Hepatocyte (in vitro differentiated cells): Measurements from ENCODE around the gene KCNJ3.

ENCODE experiments used
- EZH2phosphoT487 ChIP-seq: fragments of 200-600 bp; sonication (generic); IDR thresholded peaks from one replicate; pipeline ENCODE4 v1.6.1; 2018; ENCODE audit warnings: antibody characterized with exemption, mild to moderate bottlenecking, low read depth, moderate library complexity; ENCODE audit not compliant: unreplicated experiment, severe bottlenecking
- TF ChIP-seq, protein P1 (sequence below): fragments of 200-600 bp; sonication (generic); IDR thresholded peaks from 2 replicates; pipeline ENCODE4 v1.5.1; 2016; ENCODE audit warnings: antibody characterized with exemption, mild to moderate bottlenecking; ENCODE audit not compliant: poor library complexity

- TF ChIP-seq, protein P1, sequence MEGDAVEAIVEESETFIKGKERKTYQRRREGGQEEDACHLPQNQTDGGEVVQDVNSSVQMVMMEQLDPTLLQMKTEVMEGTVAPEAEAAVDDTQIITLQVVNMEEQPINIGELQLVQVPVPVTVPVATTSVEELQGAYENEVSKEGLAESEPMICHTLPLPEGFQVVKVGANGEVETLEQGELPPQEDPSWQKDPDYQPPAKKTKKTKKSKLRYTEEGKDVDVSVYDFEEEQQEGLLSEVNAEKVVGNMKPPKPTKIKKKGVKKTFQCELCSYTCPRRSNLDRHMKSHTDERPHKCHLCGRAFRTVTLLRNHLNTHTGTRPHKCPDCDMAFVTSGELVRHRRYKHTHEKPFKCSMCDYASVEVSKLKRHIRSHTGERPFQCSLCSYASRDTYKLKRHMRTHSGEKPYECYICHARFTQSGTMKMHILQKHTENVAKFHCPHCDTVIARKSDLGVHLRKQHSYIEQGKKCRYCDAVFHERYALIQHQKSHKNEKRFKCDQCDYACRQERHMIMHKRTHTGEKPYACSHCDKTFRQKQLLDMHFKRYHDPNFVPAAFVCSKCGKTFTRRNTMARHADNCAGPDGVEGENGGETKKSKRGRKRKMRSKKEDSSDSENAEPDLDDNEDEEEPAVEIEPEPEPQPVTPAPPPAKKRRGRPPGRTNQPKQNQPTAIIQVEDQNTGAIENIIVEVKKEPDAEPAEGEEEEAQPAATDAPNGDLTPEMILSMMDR = no peak
- TF ChIP-seq EZH2phosphoT487 = no peak
Measured at GRCh38 chr2:154692927-154693326, 5.6 kb upstream of the KCNJ3 start.
